Thoracic aorta (tissue), 2 donors: ENCODE results near the gene VPS45. TPM values are rescaled to one million over a fixed set of nuclear protein-coding genes. Genes with fewer than 3 reads are reported as not detected.

Experiments used
- ATAC-seq: fragments of 150-250 bp; one replicate; pipeline ENCODE4 v1.8.0; 2017; ENCODE audit warnings: low read depth; ENCODE audit not compliant: insufficient number of reproducible peaks, low FRiP score
- DNase-seq: peaks from one replicate; pipeline ENCODE4 v3.0.0-alpha.2; 2020; ENCODE audit warnings: low spot score
- H3K27ac ChIP-seq, 2 donors: fragments of 200-600 bp; sonication (generic); 1 replicate in 1 of 2; 2 replicates in 1 of 2; pipeline ENCODE4 v1.5.1; 2016; ENCODE audit warnings: mild to moderate bottlenecking in 2 of 2, moderate library complexity in 2 of 2
- H3K27me3 ChIP-seq: fragments of 200-600 bp; sonication (generic); replicated peaks from 2 replicates; pipeline ENCODE4 v1.6.0; 2016; ENCODE audit warnings: mild to moderate bottlenecking; ENCODE audit not compliant: insufficient read depth
- H3K36me3 ChIP-seq: fragments of 200-600 bp; sonication (generic); one replicate; pipeline ENCODE4 v1.5.1; 2016
- H3K4me1 ChIP-seq, 2 donors: fragments of 200-600 bp; sonication (generic); 1 replicate in 1 of 2; 2 replicates in 1 of 2; pipeline versions ENCODE4 v1.5.1 to v1.6.0; 2016; ENCODE audit warnings: low read depth in 2 of 2, mild to moderate bottlenecking in 1 of 2; ENCODE audit not compliant: control insufficient read depth in 1 of 2
- H3K4me3 ChIP-seq: fragments of 200-600 bp; sonication (generic); 2 replicates; pipeline ENCODE4 v1.5.1; 2016; ENCODE audit warnings: mild to moderate bottlenecking
- H3K9me3 ChIP-seq: fragments of 200-600 bp; sonication (generic); 2 replicates; pipeline ENCODE4 v1.5.1; 2016
- CTCF ChIP-seq: fragments of 200-600 bp; sonication (generic); IDR thresholded peaks from one replicate; pipeline ENCODE4 v1.5.1; 2019; ENCODE audit warnings: antibody characterized with exemption
- total RNA-seq, 2 donors: library from RNA; depleted of rRNA; stranded (reverse); fragments of >200 nt; gene quantifications; one replicate each; pipeline versions ENCODE4 v1.1.0 to v1.2.3, GENCODE V29; 2016

VPS45 gene
- total RNA-seq, 2 donors from 2014 or later, result 46.2 to 68.9 TPM

- H3K4me1 ChIP-seq, result peaks cover 28 to 60% of the 10 kb centered on the region in 2 donors
- H3K36me3 ChIP-seq, result peaks cover 40% of the 10 kb centered on the region
- no peak for ATAC-seq
- DNase-seq, result no peak
- peak overlapping the region; percentile 98 to 99 for H3K27ac ChIP-seq
- TF ChIP-seq CTCF, result no peak
- H3K27me3 ChIP-seq, result no peaks in the 10 kb centered on the region
- H3K4me3 ChIP-seq, result no peak overlapping the region
- no peaks in the 10 kb centered on the region for H3K9me3 ChIP-seq
Measured at GRCh38 chr1:150160964-150161621, 93.5 kb downstream of the VPS45 start.

GRCh38 chr1:150161747-150162581 is 94.4 kb downstream of the VPS45 start:
- peaks cover 31% of the 10 kb centered on the region for H3K36me3 ChIP-seq
- H3K27me3 ChIP-seq, result no peaks in the 10 kb centered on the region
- no peak for TF ChIP-seq CTCF
- peak overlapping the region; percentile 64 for H3K4me3 ChIP-seq
- H3K9me3 ChIP-seq, result no peaks in the 10 kb centered on the region
- H3K27ac ChIP-seq, result peak overlapping the region; percentile 98 to 99
- peaks cover 28 to 61% of the 10 kb centered on the region in 2 donors for H3K4me1 ChIP-seq
- DNase-seq (no peak), ATAC-seq (no peak)

- no peaks in the 10 kb centered on the region for H3K27me3 ChIP-seq
- no peak for TF ChIP-seq CTCF
- H3K27ac ChIP-seq, result peak overlapping the region; percentile 98 to 99
- no peak for ATAC-seq
- peak overlapping the region; percentile 64 for H3K4me3 ChIP-seq
- H3K9me3 ChIP-seq, result no peaks in the 10 kb centered on the region
- peaks cover 26% of the 10 kb centered on the region for H3K36me3 ChIP-seq
- peaks cover 28 to 61% of the 10 kb centered on the region in 2 donors for H3K4me1 ChIP-seq
- DNase-seq, result no peak
Measured at GRCh38 chr1:150162582-150162861, 94.9 kb downstream of the VPS45 start.

GRCh38 chr1:150162862-150163706 is 95.5 kb downstream of the VPS45 start:
- Histone ChIP-seq H3K27ac (peak overlapping the region; percentile 98 to 99), H3K4me3 (peak overlapping the region; percentile 64), H3K4me1 (peaks cover 28 to 61% of the 10 kb centered on the region in 2 donors), H3K36me3 (peaks cover 20% of the 10 kb centered on the region), H3K27me3 (no peaks in the 10 kb centered on the region), H3K9me3 (no peaks in the 10 kb centered on the region)
- DNase-seq, result peak; percentile 90
- TF ChIP-seq CTCF, result peak; percentile 34
- ATAC-seq, result peak; percentile 94

GRCh38 chr1:150164224-150164623 is 96.6 kb downstream of the VPS45 start:
- peaks cover 9% of the 10 kb centered on the region for H3K36me3 ChIP-seq
- TF ChIP-seq CTCF, result no peak
- H3K9me3 ChIP-seq, result no peaks in the 10 kb centered on the region
- H3K4me1 ChIP-seq, result peaks cover 28 to 56% of the 10 kb centered on the region in 2 donors
- no peak overlapping the region for H3K4me3 ChIP-seq
- no peaks in the 10 kb centered on the region for H3K27me3 ChIP-seq
- ATAC-seq, result no peak
- peak overlapping the region; percentile 98 to 99 for H3K27ac ChIP-seq
- no peak for DNase-seq
